H9 (cell line): ENCODE data around the gene CCDC178. TPM values are rescaled to one million over a fixed set of nuclear protein-coding genes. Genes with fewer than 3 reads are reported as not detected.

Experiments used
- DNase-seq: peaks from one replicate; pipeline ENCODE4 v3.0.0-alpha.2; 2017
- H2AFZ ChIP-seq: one replicate; pipeline ENCODE4 v1.6.1; 2013; ENCODE audit warnings: mild to moderate bottlenecking, low read length, control low read depth, moderate library complexity
- H2AK5ac ChIP-seq: 2 replicates; pipeline ENCODE4 v1.6.1; 2013; ENCODE audit warnings: low read length, control low read depth, mixed read lengths; ENCODE audit not compliant: insufficient read length
- H2BK120ac ChIP-seq: one replicate; pipeline ENCODE4 v1.6.1; 2013; ENCODE audit warnings: low read depth, mild to moderate bottlenecking, low read length, control low read depth, inconsistent platforms; ENCODE audit not compliant: poor library complexity, severe bottlenecking
- H2BK12ac ChIP-seq: 2 replicates; pipeline ENCODE4 v1.6.1; 2013; ENCODE audit warnings: low read length, control low read depth, mixed read lengths, low read depth; ENCODE audit not compliant: insufficient read length
- H2BK15ac ChIP-seq: 2 replicates; pipeline ENCODE4 v1.6.1; 2013; ENCODE audit warnings: low read depth, low read length, control low read depth
- H2BK20ac ChIP-seq: one replicate; pipeline ENCODE4 v1.6.1; 2013; ENCODE audit warnings: low read depth, mild to moderate bottlenecking, low read length, control low read depth, inconsistent platforms; ENCODE audit not compliant: poor library complexity, severe bottlenecking
- H2BK5ac ChIP-seq: 2 replicates; pipeline ENCODE4 v1.6.1; 2013; ENCODE audit warnings: low read length, control low read depth, mixed read lengths; ENCODE audit not compliant: insufficient read length
- H3K14ac ChIP-seq: 2 replicates; pipeline ENCODE4 v1.6.1; 2013; ENCODE audit warnings: low read length, control low read depth; ENCODE audit not compliant: insufficient read depth
- H3K18ac ChIP-seq: 2 replicates; pipeline ENCODE4 v1.6.1; 2013; ENCODE audit warnings: low read depth, mild to moderate bottlenecking, mixed read lengths, low read length, control low read depth; ENCODE audit not compliant: insufficient read length
- H3K23ac ChIP-seq: 2 replicates; pipeline ENCODE4 v1.6.1; 2013; ENCODE audit warnings: low read length, control low read depth, mixed read lengths, low read depth; ENCODE audit not compliant: insufficient read length
- H3K23me2 ChIP-seq: 2 replicates; pipeline ENCODE4 v1.6.1; 2013; ENCODE audit warnings: low read depth, mild to moderate bottlenecking, mixed read lengths, low read length, control low read depth; ENCODE audit not compliant: insufficient read length, poor library complexity, severe bottlenecking
- H3K27ac ChIP-seq: 2 replicates; pipeline ENCODE4 v1.5.1; 2013; ENCODE audit warnings: low read length, control low read depth, mixed read lengths, low read depth; ENCODE audit not compliant: insufficient read length
- H3K27me3 ChIP-seq: 2 replicates; pipeline ENCODE4 v1.6.1; 2013; ENCODE audit warnings: low read length, control low read depth, inconsistent platforms; ENCODE audit not compliant: insufficient read depth
- H3K4ac ChIP-seq: 2 replicates; pipeline ENCODE4 v1.6.1; 2013; ENCODE audit warnings: low read depth, mild to moderate bottlenecking, control low read depth, inconsistent platforms, low read length, moderate library complexity
- H3K4me1 ChIP-seq: 2 replicates; pipeline ENCODE4 v1.6.1; 2013; ENCODE audit warnings: low read length, control low read depth, inconsistent platforms; ENCODE audit not compliant: insufficient read depth
- H3K4me2 ChIP-seq: 2 replicates; pipeline ENCODE4 v1.6.1; 2013; ENCODE audit warnings: low read length, control low read depth, mixed read lengths; ENCODE audit not compliant: insufficient read length, insufficient read depth
- H3K56ac ChIP-seq: 2 replicates; pipeline ENCODE4 v1.6.1; 2013; ENCODE audit warnings: low read depth, mild to moderate bottlenecking, mixed read lengths, low read length, control low read depth; ENCODE audit not compliant: insufficient read length
- H3K79me1 ChIP-seq: 2 replicates; pipeline ENCODE4 v1.6.1; 2013; ENCODE audit warnings: low read depth, mild to moderate bottlenecking, moderate library complexity, low read length, control low read depth, inconsistent platforms; ENCODE audit not compliant: insufficient read depth, poor library complexity, severe bottlenecking
- H3K79me2 ChIP-seq: 2 replicates; pipeline ENCODE4 v1.6.1; 2013; ENCODE audit warnings: low read length, control low read depth, inconsistent platforms; ENCODE audit not compliant: insufficient read depth
- H3K9ac ChIP-seq: 2 replicates; pipeline ENCODE4 v1.6.1; 2013; ENCODE audit warnings: low read length, control low read depth, mixed read lengths; ENCODE audit not compliant: insufficient read length; ENCODE audit errors: extremely low read depth
- H3K9me3 ChIP-seq: one replicate; pipeline ENCODE4 v1.6.1; 2013; ENCODE audit warnings: low read depth, low read length, inconsistent platforms; ENCODE audit not compliant: control insufficient read depth
- H3T11ph ChIP-seq: one replicate; pipeline ENCODE4 v1.6.1; 2013; ENCODE audit warnings: mild to moderate bottlenecking, low read length, control low read depth, inconsistent platforms
- H4K20me1 ChIP-seq: one replicate; pipeline ENCODE4 v1.6.1; 2013; ENCODE audit not compliant: control insufficient read depth, insufficient read length, insufficient read depth
- H4K5ac ChIP-seq: 2 replicates; pipeline ENCODE4 v1.6.1; 2013; ENCODE audit warnings: low read depth, mild to moderate bottlenecking, mixed read lengths, low read length, control low read depth; ENCODE audit not compliant: insufficient read length
- H4K8ac ChIP-seq: replicated peaks from 2 replicates; pipeline ENCODE4 v1.6.1; 2013; ENCODE audit warnings: low read length, control low read depth, mixed read lengths, low read depth; ENCODE audit not compliant: insufficient read length
- H4K91ac ChIP-seq: 2 replicates; pipeline ENCODE4 v1.6.1; 2013; ENCODE audit warnings: low read depth, mild to moderate bottlenecking, moderate library complexity, mixed read lengths, low read length, control low read depth; ENCODE audit not compliant: insufficient read length
- H3K27ac Mint-ChIP-seq, 3 experiments: 2 replicates in 2 of 3; 3 replicates in 1 of 3; pipeline ENCODE4 v1.8.0; 2020 to 2021; ENCODE audit warnings: mixed read lengths in 3 of 3, mild to moderate bottlenecking in 1 of 3, moderate library complexity in 1 of 3
- H3K27me3 Mint-ChIP-seq: 2 replicates; pipeline ENCODE4 v1.8.0; 2021; ENCODE audit warnings: low read depth, mild to moderate bottlenecking, moderate library complexity, mixed read lengths
- H3K36me3 Mint-ChIP-seq, 3 experiments: 2 replicates in 2 of 3; 3 replicates in 1 of 3; pipeline ENCODE4 v1.8.0; 2020 to 2021; ENCODE audit warnings: low read depth in 3 of 3, mixed read lengths in 3 of 3; ENCODE audit not compliant: insufficient read depth in 1 of 3
- H3K4me1 Mint-ChIP-seq, 2 experiments: 2 replicates each; pipeline ENCODE4 v1.8.0; 2020; ENCODE audit warnings: mixed read lengths in 2 of 2
- H3K4me3 Mint-ChIP-seq, 2 experiments: 2 replicates in 1 of 2; 3 replicates in 1 of 2; pipeline ENCODE4 v1.8.0; 2020 to 2021; ENCODE audit warnings: mild to moderate bottlenecking in 2 of 2, mixed read lengths in 2 of 2, moderate library complexity in 1 of 2
- H3K9me3 Mint-ChIP-seq, 2 experiments: 2 replicates in 1 of 2; 3 replicates in 1 of 2; pipeline ENCODE4 v1.8.0; 2020; ENCODE audit warnings: mild to moderate bottlenecking in 2 of 2, mixed read lengths in 2 of 2, moderate library complexity in 1 of 2
- CTCF ChIP-seq: fragments of 200-600 bp; sonication (generic); conservative IDR thresholded peaks from 3 replicates; pipeline ENCODE4 v1.8.0; 2021; ENCODE audit warnings: antibody characterized with exemption, mild to moderate bottlenecking
- total RNA-seq: library from RNA; stranded (reverse); gene quantifications from 2 replicates; pipeline ENCODE4 v1.2.1, GENCODE V29; 2021

The CCDC178 gene
- total RNA-seq, 1 experiment from 2014 or later, result not detected

DNA sequence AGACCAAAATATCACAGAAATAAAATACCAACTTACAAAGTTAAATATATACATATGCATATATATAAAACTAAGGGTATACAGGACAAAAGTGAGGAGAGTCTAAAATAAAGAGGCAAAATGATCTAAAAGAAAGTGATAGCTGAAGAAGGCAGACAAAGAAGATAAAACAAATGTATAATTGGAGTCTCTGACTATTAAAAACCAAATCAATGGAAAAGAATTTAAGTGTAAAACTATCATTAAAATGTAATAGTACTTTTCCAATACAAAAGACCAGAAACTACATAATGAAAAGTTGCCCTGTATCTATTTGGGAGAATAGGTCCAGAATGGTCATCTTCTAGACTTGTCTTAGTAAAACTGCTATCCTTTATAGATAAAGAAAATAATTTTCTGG is 400.3 kb downstream of the CCDC178 start:
- Histone ChIP-seq H2BK15ac (no peak overlapping the region), H3K9me3 (no peaks in the 10 kb centered on the region), H3K23ac (no peak overlapping the region), H3T11ph (no peak overlapping the region), H4K8ac (no peak overlapping the region), H2BK20ac (no peak overlapping the region), H2BK5ac (no peak overlapping the region), H2AFZ (no peak overlapping the region), H4K91ac (no peak overlapping the region), H3K79me1 (no peaks in the 10 kb centered on the region), H3K23me2 (no peaks in the 10 kb centered on the region), H2BK12ac (no peak overlapping the region), H3K79me2 (no peaks in the 10 kb centered on the region), H3K27me3 (no peaks in the 10 kb centered on the region), H3K14ac (no peak overlapping the region), H3K56ac (no peak overlapping the region), H3K27ac (no peak overlapping the region), H3K18ac (no peak overlapping the region), H2BK120ac (no peak overlapping the region), H3K9ac (no peak overlapping the region), H4K5ac (no peak overlapping the region), H3K4me2 (no peak overlapping the region), H3K4ac (no peak overlapping the region), H4K20me1 (no peaks in the 10 kb centered on the region), H2AK5ac (no peak overlapping the region), H3K4me1 (no peaks in the 10 kb centered on the region)
- H3K9me3 Mint-ChIP-seq, result peaks cover 9 to 11% of the 10 kb centered on the region in 2 experiments; a peak in 4 of 5 replicates
- no peak for DNase-seq
- H3K27me3 Mint-ChIP-seq, result no peaks in the 10 kb centered on the region
- TF ChIP-seq CTCF, result no peak
- no peak overlapping the region for H3K27ac Mint-ChIP-seq
- H3K4me1 Mint-ChIP-seq, result no peaks in the 10 kb centered on the region
- no peak overlapping the region for H3K4me3 Mint-ChIP-seq
- peaks cover 0 to 8% (median 1%) of the 10 kb centered on the region in 3 experiments; a peak in 3 of 7 replicates for H3K36me3 Mint-ChIP-seq
